NT2/D1 (cell line): ENCODE measurements around the gene PLEK2.

Source experiments
- YY1 ChIP-seq: IDR thresholded peaks from 2 replicates; pipeline ENCODE4 v1.6.1; 2011; ENCODE audit not compliant: insufficient read length, insufficient read depth
- ZNF274 ChIP-seq: IDR thresholded peaks from 2 replicates; pipeline ENCODE4 v1.6.1; 2011; ENCODE audit warnings: mild to moderate bottlenecking, low read depth, low read length

GRCh38 chr14:67345583-67345982 lies 66.4 kb downstream of the PLEK2 start:
- no peak for TF ChIP-seq ZNF274
- no peak for TF ChIP-seq YY1
